ENCODE results near the gene HIPK2.

HIPK2 gene

DNA sequence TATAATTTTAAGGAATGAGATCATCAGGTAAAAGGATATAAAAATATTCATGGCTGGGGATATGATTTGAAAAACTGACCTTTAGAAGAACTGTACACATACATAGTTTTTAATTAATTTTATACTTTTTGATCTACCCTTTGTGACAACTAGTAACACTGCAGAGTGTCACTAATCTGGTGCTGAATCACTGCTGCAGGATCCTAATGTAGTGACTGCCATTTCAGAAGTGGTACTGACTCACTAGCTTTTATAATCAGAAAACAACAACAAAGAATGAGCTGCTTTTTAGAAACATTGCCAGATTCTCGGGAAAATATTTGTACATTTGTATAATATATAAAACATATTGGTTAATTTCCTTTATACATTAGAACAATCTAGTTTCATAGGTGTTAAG, 110.4 kb downstream of the HIPK2 start:
- DNase-seq (ENCODE audit: low read depth), result no peak
- no peak overlapping the region for H3K4me3 ChIP-seq (ENCODE audit: low read depth, low read length)
- no peak for TF ChIP-seq POLR2A (IDR thresholded peaks at IDR 0.05; ENCODE audit: extremely low read depth, insufficient read length)
- TF ChIP-seq MAX (IDR thresholded peaks at IDR 0.05; ENCODE audit: low read depth, low read length), result no peak
- TF ChIP-seq, protein P1, sequence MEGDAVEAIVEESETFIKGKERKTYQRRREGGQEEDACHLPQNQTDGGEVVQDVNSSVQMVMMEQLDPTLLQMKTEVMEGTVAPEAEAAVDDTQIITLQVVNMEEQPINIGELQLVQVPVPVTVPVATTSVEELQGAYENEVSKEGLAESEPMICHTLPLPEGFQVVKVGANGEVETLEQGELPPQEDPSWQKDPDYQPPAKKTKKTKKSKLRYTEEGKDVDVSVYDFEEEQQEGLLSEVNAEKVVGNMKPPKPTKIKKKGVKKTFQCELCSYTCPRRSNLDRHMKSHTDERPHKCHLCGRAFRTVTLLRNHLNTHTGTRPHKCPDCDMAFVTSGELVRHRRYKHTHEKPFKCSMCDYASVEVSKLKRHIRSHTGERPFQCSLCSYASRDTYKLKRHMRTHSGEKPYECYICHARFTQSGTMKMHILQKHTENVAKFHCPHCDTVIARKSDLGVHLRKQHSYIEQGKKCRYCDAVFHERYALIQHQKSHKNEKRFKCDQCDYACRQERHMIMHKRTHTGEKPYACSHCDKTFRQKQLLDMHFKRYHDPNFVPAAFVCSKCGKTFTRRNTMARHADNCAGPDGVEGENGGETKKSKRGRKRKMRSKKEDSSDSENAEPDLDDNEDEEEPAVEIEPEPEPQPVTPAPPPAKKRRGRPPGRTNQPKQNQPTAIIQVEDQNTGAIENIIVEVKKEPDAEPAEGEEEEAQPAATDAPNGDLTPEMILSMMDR (IDR thresholded peaks at IDR 0.05; ENCODE audit: low read depth, low read length), result no peak
- no peak for TF ChIP-seq MYC (IDR thresholded peaks at IDR 0.05; ENCODE audit: low read depth, low read length)

DNA sequence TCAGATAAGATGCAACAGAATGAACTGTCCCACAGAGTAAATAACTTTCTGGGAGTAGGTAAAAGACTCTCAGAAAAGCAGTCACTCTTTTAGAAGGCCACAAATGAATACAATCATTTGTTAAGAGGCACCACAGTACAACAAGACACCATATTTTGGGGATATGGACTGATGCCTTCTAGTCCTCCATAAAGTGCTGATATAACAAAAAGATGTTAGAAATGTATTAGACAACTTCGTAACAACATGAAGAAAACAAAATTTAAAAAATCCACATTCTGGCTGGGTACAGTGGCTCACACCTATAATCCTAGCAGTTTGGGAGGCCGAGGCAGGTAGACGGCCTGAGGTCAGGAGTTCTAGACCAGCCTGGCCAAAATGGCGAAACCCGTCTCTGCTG, 111.3 kb downstream of the HIPK2 start:
- no peak for DNase-seq (ENCODE audit: low read depth)
- no peak overlapping the region for H3K4me3 ChIP-seq (ENCODE audit: low read depth, low read length)
- TF ChIP-seq POLR2A (IDR thresholded peaks at IDR 0.05; ENCODE audit: extremely low read depth, insufficient read length), result no peak
- no peak for TF ChIP-seq MYC (IDR thresholded peaks at IDR 0.05; ENCODE audit: low read depth, low read length)
- TF ChIP-seq, protein P1 (IDR thresholded peaks at IDR 0.05; ENCODE audit: low read depth, low read length), result no peak
- TF ChIP-seq MAX (IDR thresholded peaks at IDR 0.05; ENCODE audit: low read depth, low read length), result no peak

GRCh38 chr7:139664434-139664833, 113.4 kb downstream of the HIPK2 start:
- DNase-seq (ENCODE audit: low read depth), result peak; percentile 41
- H3K4me3 ChIP-seq (ENCODE audit: low read depth, low read length), result no peak overlapping the region
- TF ChIP-seq MAX (IDR thresholded peaks at IDR 0.05; ENCODE audit: low read depth, low read length) (no peak), POLR2A (IDR thresholded peaks at IDR 0.05; ENCODE audit: extremely low read depth, insufficient read length) (no peak), MYC (IDR thresholded peaks at IDR 0.05; ENCODE audit: low read depth, low read length) (no peak)
- TF ChIP-seq, protein P1 (IDR thresholded peaks at IDR 0.05; ENCODE audit: low read depth, low read length), result no peak

DNA sequence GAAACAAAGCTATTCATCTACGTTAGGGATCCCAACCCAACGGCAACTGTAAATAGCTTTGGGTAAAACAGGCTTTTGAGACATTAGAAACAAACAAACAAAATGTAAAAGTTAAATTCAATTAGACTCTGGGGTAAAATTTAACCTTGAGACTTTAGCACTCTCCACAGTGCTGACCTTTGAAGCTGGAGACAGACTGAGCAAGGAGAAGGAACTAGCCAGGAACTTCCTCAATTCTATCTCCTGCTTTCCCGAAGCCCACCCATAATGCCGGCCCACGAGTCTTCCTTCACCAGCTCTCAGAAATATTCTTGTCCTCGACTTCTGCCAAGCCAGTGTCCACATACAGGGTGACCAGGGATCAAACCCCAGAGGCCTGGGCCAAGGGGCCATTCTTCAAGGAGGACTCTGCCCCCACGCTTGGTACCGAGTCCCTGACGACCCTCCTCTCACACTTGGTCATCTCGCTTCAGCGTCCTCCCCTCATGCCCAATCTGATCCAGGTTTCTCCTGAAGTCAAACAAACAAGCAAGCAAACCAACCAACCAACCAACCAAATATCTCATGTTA, 114.1 kb downstream of the HIPK2 start:
- H3K4me3 ChIP-seq (ENCODE audit: low read depth, low read length), result no peak overlapping the region
- TF ChIP-seq, protein P1 (IDR thresholded peaks at IDR 0.05; ENCODE audit: low read depth, low read length), result no peak
- TF ChIP-seq MAX (IDR thresholded peaks at IDR 0.05; ENCODE audit: low read depth, low read length) (no peak), MYC (IDR thresholded peaks at IDR 0.05; ENCODE audit: low read depth, low read length) (no peak), POLR2A (IDR thresholded peaks at IDR 0.05; ENCODE audit: extremely low read depth, insufficient read length) (no peak)
- DNase-seq (ENCODE audit: low read depth), result no peak

GRCh38 chr7:139661903-139662302, 115.9 kb downstream of the HIPK2 start:
- H3K4me3 ChIP-seq (ENCODE audit: low read depth, low read length), result no peak overlapping the region
- DNase-seq (ENCODE audit: low read depth), result no peak
- TF ChIP-seq MYC (IDR thresholded peaks at IDR 0.05; ENCODE audit: low read depth, low read length), result no peak
- no peak for TF ChIP-seq POLR2A (IDR thresholded peaks at IDR 0.05; ENCODE audit: extremely low read depth, insufficient read length)
- TF ChIP-seq MAX (IDR thresholded peaks at IDR 0.05; ENCODE audit: low read depth, low read length), result no peak

GRCh38 chr7:139661043-139661440, 116.8 kb downstream of the HIPK2 start:
- no peak for TF ChIP-seq MYC (IDR thresholded peaks at IDR 0.05; ENCODE audit: low read depth, low read length)
- TF ChIP-seq, protein P1 (IDR thresholded peaks at IDR 0.05; ENCODE audit: low read depth, low read length), result no peak
- TF ChIP-seq POLR2A (IDR thresholded peaks at IDR 0.05; ENCODE audit: extremely low read depth, insufficient read length), result no peak
- no peak for TF ChIP-seq MAX (IDR thresholded peaks at IDR 0.05; ENCODE audit: low read depth, low read length)
- H3K4me3 ChIP-seq (ENCODE audit: low read depth, low read length), result no peak overlapping the region
- no peak for DNase-seq (ENCODE audit: low read depth)

Data from NB4 (cell line).